DMS79 (cell line): Measurements from ENCODE around the gene CENPP.

Source experiments
- DNase-seq: peaks from one replicate; lab custom pipeline; 2025; lab: John Stamatoyannopoulos, UW

The CENPP gene

GRCh38 chr9:92600462-92601261 lies 274.9 kb downstream of the CENPP start:
- no peak for DNase-seq

GRCh38 chr9:92601451-92601850 lies 275.7 kb downstream of the CENPP start:
- no peak for DNase-seq

- DNase-seq: no peak
These were observed 276.7 kb downstream of the CENPP start for GRCh38 chr9:92602413-92602812.

- DNase-seq: no peak
These were observed 277.3 kb downstream of the CENPP start for GRCh38 chr9:92603100-92603499.

GRCh38 chr9:92603990-92604389 lies 278.2 kb downstream of the CENPP start:
- DNase-seq: no peak

- no peak for DNase-seq
These were observed 279.5 kb downstream of the CENPP start for GRCh38 chr9:92605224-92605623.

- no peak for DNase-seq
These were observed 281.3 kb downstream of the CENPP start for GRCh38 chr9:92607088-92607487.

GRCh38 chr9:92607773-92608172 lies 282.0 kb downstream of the CENPP start:
- DNase-seq: peak; percentile 52

- DNase-seq: no peak
These were observed 282.6 kb downstream of the CENPP start for GRCh38 chr9:92608241-92608908.

GRCh38 chr9:92608909-92609445 lies 283.2 kb downstream of the CENPP start:
- peak; percentile 52 for DNase-seq

- no peak for DNase-seq
These were observed 285.0 kb downstream of the CENPP start for GRCh38 chr9:92610470-92611420.

GRCh38 chr9:92611621-92612285 lies 286.0 kb downstream of the CENPP start:
- peak; percentile 45 for DNase-seq

- no peak for DNase-seq
These were observed 286.5 kb downstream of the CENPP start for GRCh38 chr9:92612292-92612691.

- no peak for DNase-seq
These were observed 287.1 kb downstream of the CENPP start for GRCh38 chr9:92612816-92613215.

- DNase-seq: no peak
These were observed 287.7 kb downstream of the CENPP start for GRCh38 chr9:92613268-92614122.

- no peak for DNase-seq
These were observed 288.4 kb downstream of the CENPP start for GRCh38 chr9:92614123-92614510.

- no peak for DNase-seq
These were observed 289.2 kb downstream of the CENPP start for GRCh38 chr9:92614763-92615461.

- no peak for DNase-seq
These were observed 290.0 kb downstream of the CENPP start for GRCh38 chr9:92615790-92616189.

- DNase-seq: no peak
These were observed 290.5 kb downstream of the CENPP start for GRCh38 chr9:92616199-92616641.

GRCh38 chr9:92616655-92617111 lies 290.9 kb downstream of the CENPP start:
- no peak for DNase-seq
